Right hindlimb (tissue), 1 donor: Measurements from ENCODE around the gene FBRS.
"Not testable (repeated sequence)": the region's sequence is repeated elsewhere in the genome, so short reads cannot be mapped to it uniquely, and the experiment has no call there.

Source experiments
- DNase-seq: peaks from one replicate; pipeline ENCODE4 v3.0.0-alpha.2; 2018

Gene FBRS

DNA sequence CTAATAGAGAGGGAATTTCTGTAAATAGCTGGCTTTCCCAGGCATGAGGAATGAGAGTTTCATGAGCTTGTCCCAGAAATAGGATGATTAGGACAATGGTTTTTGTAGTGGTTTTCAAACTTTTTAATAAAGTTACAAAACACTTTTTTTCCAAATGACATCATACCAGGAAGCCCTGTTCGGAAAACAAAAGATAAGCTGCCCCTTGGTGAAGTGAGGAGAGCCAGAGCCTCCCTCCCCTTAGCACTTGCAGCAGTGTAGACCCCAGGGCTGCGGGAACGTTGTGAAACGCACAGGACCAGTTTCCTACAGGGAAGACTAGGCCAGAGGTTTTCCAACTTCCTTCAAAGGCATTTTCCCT is 7.6 kb downstream of the FBRS start:
- DNase-seq: no peak

DNA sequence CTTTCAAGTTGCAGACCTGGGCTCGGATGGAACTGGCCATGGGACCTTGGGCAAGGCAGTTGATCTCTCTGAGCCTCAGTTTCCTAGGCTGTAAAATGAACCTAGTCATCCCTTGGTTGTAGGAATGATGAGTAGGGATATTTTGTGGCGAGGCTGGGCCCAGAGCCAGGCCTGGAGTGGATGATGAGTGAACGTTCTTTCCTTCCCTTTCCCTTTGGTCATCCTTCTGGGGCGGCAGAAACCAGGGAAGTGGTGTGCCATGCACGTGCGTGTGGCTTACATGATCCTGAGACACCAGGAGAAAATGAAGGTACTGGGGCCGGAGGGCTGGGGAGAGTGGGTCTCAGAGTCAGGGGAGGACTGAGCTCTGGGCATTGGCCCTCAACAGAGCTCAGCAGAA is 8.4 kb downstream of the FBRS start:
- DNase-seq: no peak

DNA sequence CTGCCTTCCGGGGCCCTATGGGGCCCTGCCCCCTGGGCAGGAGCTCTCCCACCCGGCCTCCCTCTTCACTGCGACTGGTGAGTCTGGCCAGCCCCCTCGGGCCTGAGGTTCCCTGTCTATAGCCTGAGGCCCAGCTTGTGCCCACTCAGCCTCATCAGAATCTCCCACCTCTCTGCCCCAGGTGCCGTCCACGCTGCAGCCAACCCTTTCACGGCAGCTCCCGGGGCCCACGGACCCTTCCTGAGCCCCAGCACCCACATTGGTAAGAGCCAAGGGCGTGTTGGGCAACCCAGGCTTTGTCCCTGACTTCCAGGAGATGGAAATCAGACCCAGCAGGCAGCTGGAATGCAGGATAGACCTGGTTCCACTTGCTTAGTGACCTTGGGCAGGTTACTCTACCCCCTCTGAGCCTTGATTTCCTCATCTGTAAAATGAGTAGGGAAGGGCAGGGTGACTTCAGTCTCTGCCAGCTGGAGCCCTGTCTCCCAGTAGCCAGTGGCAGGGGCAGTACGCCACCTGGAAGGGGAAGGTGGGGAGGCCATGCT is 9.2 kb downstream of the FBRS start:
- no peak for DNase-seq

DNA sequence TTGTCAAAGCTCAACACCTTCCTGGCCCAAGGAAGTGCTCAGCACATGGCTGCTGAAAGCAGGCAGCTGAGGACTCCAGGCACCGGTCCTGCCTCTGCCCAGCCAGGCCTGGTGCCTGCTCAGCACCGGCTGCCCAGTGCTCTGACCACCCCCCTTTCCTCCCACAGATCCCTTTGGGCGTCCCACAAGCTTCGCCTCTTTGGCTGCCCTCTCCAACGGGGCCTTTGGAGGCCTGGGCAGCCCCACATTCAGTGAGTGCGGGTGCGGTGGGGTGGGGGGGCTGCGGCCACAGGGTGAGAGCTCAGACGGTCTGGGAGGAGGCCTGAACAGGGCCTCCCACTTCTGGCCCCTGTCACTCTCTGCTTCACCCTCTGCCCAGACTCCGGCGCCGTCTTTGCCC is 10.2 kb downstream of the FBRS start:
- DNase-seq: no peak

DNA sequence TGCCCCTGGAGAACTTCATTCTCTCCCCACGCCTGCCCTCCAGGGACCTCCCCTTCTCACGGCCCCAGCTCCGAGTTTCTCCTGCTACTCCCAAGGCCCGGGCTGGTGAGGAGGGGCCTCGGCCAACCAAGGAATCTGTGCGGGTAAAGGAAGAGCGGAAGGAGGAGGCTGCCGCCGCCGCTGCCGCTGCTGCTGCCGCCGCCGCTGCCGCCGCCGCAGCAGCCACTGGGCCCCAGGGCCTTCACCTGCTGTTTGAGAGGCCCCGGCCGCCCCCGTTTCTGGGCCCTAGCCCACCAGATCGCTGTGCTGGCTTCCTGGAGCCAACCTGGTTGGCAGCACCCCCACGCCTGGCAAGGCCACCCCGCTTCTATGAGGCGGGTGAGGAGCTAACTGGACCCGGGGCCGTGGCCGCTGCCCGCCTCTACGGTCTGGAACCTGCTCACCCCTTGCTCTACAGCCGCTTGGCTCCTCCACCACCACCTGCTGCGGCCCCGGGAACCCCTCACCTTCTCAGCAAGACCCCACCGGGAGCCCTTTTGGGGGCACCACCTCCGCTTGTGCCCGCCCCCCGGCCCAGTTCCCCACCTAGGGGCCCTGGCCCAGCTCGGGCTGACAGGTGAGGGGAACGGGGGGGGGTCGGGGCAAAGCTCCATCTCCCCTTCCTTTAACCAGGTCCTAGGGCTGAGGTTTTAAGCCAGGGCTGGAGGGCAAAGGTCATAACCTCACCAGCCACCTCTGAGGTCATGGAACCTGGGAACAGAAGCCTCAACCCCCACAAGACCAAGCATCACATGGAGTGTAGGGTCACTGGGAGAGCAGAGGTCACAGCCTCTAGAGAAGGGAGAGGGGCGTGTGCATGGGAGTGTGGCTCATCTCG is 11.0 kb downstream of the FBRS start:
- DNase-seq: no peak

DNA sequence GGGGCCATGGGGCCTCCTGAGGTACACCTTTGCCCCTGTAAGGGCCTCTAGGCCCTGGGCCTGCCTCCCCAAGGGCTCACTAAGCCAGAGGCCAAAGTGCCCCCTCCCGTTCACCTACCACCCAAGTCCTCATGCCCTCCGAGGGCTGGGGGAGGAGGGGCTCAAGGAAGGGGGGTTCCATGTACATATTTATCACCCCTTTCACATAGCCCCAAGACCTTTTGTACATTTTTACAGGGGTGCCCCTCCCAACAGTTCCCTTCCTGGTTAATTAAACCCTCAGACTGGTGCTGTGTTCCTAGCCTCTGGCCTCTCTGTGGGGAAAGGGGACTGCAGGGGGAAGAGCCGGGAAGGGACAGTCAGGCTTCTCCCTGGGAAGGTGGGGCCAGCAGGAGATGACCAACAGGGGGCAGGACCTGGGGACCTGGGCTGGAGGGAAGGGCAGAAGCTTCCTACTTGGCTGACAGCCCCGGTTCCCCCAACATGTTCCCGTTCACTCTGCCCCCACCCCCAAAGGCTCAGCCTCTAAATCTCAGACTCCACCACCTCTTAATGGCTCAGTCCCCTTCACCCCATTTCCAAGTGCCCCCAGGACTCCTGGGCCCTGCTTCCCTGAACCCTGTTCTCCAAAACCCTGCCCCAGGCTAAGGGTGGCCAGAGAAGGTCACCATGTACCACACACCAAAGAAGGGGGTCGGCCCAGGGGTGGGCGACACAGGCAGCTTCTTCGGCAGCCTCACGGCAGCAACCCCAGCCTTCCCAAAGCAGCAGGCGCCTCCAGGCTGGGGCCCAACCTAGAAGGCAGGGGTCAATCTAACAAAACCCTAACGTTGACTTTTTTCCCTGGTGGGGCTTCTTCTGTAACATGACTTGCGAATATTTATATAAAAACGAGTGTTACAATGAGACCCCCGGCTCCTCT is 11.9 kb downstream of the FBRS start:
- no peak for DNase-seq

DNA sequence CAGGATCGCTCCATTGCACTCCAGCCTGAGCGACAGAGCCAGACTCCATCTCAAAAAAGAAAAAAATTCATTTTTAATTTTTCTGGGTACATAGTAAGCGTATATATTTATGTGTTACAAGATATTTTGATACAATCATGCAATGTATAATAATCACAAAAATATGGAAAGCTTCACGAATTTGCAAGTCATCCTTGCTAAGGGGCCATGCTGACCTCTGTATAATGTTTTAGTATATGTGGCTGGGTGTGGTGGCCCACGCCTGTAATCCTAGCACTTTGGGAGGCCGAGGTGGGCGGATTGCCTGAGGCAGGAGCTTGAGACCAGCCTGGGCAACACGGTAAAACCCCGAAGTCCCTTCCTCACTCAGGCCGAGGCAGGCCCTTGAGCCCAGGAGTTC is 16.9 kb downstream of the FBRS start:
- DNase-seq: no peak

DNA sequence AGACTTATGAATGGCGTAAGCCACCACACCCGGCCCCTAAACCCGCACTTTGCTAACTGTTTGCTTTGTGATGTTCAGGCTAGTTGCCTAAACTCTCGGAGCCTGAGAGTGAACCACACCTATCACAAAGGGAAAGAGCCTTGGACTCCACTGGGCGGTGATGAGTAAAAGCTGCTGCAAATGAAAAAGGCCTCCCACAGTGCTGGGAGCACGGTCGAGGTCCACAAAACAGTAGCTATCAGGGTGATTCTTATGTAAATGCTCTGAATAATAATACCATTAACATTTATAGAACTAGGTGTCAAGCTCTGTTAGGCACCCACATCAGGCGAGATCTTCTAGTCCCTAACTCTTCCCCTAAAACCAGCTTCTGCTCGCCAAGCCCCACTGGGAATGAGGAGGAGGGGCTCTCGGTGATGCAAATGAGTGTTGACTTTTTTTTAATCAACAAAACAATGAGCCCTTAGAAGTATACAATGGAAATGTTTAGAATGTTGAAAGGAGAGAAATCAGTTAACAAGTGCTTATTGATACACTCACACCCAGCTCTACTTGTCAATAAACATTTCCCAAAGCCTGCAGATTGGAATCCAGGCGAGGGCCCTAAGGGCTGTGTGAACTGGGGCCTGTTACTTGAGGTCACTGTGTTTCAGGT is 19.8 kb downstream of the FBRS start:
- DNase-seq: no peak

DNA sequence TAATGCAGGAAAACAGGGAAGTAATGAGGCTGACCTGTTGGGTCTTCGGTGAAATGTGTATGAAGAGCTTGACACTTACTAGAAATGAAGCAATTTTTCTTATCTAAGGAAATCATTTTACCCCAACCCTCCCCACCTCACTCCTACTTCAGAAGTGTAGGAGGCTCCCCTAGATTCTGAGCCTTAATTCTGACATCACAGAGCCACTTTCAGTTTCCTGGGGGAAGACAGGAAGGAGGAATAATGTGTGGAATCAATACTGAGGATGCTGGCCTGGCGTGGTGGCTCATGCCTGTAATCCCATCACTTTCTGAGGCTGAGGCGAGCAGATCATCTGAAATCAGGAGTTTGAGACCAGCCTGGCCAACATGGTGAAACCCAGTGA is 20.3 kb downstream of the FBRS start:
- DNase-seq: no peak

DNA sequence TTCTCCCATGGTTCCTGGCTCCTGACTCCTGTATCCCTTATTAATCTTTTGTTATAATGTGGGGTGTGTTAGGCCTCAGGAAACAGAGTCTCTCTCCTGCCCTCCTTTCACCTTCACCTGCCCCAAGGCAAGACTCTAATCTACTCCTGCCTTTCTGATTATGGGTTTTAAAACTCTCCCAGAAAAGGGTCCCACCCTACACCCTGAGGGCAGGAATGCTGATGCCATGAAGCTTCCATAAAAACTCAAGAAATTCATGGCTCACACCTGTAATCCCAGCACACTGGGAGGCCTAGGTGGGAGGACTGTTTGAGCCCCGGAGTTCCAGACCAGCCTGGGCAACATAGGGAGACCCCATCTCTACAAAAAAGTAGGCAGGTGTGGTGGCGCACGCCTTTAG is 22.1 kb downstream of the FBRS start:
- DNase-seq: no peak

DNA sequence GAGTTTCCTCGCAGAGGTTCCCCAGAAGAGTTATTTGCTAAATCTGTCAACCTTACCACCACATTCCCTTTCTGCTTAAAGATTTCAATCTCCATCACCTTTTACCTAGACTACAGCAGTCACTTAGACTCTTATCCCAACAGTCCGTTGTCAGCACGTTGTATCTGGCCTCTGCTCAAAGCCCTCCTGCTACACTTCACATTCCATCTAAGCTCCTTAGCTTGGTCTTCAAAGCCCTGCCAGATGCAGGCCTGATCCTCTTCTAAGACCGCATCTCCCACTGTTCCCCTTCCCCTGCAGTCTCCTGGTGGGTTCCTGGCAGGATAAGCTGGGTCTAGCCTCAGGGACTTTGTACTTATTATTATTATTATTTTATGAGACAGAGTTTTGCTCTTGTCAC is 30.5 kb downstream of the FBRS start:
- DNase-seq: no peak

DNA sequence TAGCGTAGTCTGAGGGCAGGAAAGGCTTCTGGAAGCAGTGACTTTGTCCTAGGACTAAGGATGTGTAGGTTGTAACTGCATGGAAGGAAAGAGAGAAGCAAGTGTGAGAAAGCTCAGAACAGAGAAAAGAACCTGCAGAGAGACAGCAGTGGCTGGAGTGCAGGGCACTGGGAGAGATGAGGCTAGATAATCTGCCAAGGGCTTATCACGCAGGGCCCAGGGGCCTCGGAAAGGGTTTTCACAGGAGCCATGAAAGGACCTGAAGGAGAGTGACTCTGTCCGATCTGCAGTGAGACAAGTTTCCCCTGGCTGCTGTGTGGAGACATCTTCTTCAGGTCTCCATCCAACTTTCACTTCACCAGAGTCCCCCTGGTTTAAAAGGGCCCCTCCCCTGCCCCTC is 33.7 kb downstream of the FBRS start:
- DNase-seq: no peak

DNA sequence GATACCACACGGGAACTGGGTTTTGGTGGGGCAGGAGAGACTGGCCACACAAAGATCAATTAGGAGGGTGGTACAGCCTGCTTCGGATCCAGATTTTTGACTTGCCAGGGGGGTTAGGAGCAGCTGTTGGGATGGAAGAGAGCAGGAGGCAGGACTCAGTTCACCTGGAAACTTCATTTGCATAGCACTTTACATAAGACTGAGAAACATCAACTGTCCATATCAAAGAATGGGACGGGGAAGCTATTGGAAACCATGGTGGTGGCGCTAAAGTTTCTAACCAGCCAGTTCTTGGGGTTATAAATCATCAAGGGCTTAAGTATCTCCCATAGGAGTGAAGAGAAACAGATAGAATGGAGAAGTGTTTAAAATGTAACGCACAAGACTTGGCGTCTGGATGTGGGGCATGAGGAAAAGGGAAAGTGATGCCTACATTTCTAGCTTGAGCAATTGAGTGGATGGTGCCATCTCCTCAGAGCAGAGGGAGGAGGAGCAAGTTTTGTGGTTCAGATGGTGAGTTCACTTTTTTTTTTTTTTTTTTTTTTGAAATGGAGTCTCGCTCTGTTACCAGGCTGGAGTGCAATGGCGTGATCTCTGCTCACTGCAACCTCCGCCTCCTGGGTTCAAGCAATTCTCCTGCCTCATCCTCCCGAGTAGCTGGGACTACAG is 34.3 kb downstream of the FBRS start:
- no peak for DNase-seq

DNA sequence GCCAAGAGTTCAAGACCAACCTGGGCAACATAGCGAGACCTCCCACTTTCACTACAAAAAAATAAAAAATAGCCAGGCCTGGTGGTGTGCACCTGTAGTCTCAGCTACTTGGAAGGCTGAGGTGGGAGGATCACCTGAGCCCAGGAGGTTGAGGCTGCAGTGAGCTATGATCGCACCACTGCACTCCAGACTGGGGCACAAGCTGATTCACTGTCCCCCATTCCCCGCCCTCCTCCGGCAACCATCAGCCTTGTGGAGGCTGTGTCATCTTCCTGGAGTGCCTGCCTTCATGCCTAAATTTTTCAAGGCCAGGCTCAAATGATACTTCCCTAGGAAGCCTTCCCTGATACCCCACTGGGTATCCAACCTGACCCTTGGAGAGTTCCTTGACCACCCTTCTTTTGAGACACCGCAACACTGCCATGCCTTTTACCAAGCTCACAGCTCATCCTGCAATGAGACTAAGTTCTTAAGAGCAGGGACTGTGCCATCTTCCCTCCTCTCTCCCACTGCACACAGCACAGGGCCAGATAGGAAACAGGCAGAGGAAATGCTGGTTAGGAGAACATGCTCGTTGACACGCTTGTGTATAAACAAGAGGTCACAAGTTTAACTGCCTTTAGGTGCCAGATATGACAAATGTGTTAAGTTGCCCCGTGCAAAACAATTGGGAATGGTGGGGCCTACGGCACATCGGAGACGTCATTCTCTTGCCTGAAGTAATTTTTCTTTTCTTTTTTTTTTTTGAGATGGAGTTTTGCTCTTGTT is 36.9 kb downstream of the FBRS start:
- DNase-seq: no peak

DNA sequence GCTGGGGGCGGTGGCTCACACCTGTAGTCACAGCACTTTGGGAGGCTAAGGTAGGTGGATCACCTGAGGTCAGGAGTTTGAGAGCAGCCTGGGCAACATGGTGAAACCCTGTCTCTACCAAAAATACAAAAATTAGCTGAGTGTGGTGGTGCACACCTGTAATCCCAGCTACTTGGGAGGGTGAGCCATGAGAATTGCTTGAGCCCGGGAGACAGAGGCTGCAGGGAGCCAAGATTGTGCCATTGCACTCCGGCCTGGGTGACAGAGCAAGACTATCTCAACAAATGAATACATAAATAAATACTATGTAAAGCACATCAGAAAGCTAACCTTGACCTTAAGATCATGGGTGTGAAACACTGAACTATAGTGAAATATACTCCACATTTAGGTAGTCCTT is 38.4 kb downstream of the FBRS start:
- DNase-seq: not testable (repeated sequence)

DNA sequence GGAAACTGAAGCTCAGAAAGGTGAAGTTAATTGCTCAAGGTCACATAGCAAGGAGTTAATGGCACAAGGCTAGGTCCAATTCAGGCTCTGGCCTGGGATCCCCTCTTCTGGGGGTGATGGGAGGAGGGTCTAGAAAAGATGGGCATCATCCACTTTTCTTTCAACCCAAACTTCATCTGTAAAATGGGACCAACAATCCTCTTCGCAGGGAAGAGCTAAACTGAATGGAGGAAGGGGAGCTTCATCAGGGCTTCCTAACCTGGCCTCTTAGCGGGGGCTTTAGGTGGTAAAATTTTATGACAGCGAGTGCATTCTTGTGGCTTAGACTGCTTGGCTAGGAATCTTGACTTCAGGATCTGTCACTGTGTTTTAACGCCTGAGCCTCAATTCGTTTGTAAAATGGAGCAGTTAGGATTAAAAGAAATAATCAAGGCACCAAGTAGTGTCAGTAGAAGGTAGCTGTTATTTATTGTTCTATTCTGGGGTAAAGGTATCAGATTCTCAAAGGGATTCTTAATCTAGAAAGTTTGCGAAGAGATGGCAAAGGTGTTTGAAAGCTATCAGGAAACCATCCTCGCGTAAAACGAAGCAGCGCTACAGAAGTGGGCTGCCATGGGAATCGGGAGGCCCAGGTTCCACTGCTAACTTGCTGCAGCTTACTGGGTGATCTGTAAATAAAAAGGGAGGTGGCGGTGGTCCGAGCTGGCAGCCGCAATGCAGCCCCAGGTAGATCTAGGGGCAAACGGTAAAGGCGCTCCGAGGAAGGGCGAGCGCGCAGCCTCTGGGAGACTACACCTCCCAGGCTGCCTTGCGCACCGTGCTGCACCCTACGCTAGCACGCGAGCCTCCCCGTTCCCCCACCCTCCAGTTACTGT is 39.3 kb downstream of the FBRS start:
- DNase-seq: no peak

DNA sequence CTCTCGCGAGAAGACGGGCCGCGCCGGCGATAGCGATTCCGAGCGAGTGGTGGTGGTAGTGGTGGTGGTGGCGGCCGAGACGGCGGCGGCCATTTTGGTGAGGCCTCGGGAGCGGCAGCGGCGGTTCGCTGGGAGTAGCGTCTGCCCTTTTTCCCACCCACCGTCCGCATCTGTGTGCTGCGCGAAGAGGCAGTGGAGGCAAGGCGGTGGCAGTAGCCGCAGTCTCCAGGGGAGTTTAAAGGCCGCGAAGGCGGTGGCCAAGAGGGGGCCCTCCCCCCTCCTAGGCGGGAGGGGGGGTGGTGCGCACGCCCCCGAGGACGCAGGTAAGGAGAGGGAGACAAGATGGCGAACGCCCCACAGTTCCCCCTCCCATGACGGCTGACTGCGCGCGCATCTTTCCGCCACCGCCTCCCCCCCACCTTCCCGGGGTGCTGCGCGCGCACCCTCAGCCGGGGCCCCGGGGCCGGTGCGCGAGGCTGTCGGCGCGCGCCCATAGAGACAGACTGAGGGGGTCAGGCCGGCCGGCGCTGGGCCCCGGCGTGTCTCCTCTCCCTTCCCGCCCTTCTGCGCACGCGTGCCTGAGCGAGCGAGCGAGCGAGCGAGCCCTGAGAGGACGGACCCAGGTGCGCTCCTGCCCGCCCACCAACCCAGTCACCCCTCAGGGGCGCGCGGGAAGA is 40.0 kb downstream of the FBRS start:
- DNase-seq: peak; percentile 100

DNA sequence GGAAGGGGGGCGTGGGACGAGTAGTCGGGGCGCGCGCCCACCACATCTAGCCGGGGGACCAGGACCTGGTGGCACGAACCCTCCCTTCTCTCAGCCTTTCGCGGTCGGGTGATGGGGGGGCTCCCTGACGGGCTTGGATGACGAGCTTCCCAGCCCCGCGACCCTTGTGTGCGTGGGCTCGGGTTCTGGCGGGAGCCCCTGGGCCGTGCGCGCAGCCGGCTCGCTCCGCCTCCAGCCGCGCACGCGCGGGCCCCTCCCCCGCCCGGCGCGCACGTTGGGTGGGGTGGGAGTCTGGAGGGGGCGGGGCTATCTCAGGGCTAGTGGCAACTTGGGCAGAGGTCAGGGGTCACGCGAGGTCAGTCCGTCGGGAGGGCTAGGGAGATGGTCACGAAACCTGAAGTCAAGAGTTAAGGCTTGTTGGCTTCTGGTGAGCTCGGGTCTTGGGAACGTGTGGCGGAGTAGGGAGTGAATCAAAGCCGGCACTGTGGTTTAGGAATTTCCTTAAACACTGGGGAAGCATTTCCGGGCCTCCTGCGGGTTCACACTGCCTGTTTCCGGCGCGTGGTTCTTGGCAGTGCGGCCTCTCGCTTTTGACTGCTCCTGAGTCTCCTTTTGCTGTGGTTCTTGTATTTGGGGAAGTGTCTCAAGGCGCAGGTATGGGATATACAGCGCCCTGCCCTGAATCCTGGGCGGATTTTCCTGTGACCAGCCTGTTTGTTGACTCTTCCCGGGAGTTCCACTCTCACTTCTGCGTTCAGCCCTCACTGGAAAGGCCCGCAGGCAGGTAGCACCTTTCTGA is 40.8 kb downstream of the FBRS start, which contains the start of gene SRCAP:
TSS of gene SRCAP (plus strand) at position 356 of the 799 bp plus-strand sequence. CDS start 1,654 bp downstream, outside the sequence.
- peak; percentile 87 for DNase-seq

DNA sequence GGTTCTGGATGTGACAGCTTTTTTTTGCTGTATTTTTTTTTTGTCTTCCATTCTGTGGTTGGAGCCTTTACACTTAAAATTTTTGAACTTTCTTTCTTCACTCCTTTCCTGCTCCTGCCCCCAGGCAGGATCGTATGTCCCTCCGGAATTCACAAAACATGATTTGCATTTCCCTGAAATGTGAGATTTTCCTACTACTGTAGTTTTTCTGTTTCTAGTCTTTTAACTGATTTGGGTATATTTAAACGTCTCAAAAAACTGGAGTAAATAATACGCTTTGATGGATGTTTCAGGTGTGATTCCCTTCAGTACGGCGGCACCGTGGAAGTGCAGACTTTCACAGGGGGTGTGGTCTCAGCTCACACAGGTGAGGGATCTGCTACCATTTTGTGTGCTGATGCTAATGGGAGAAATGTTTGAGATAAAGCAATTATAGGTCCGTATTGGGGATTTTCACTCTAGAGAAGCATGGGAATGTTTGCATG is 41.4 kb downstream of the FBRS start:
- no peak for DNase-seq
